Ectodermal cell (in vitro differentiated cells): Measurements from ENCODE around the gene ENTR1.

Experiments used
- H3K27ac ChIP-seq: 2 replicates; pipeline ENCODE4 v1.7.0; 2013; ENCODE audit warnings: mild to moderate bottlenecking, low read depth, low read length; ENCODE audit not compliant: insufficient read depth, poor library complexity, severe bottlenecking
- H3K27me3 ChIP-seq: 2 replicates; pipeline ENCODE4 v1.7.0; 2013; ENCODE audit warnings: mild to moderate bottlenecking, low read length; ENCODE audit not compliant: insufficient read depth, control insufficient read depth, poor library complexity, severe bottlenecking
- H3K36me3 ChIP-seq: one replicate; pipeline ENCODE4 v1.7.0; 2013; ENCODE audit warnings: low read length; ENCODE audit not compliant: control insufficient read depth, insufficient read depth
- H3K4me1 ChIP-seq: one replicate; pipeline ENCODE4 v1.7.0; 2013; ENCODE audit warnings: low read length; ENCODE audit not compliant: control insufficient read depth, insufficient read depth
- H3K4me3 ChIP-seq: 2 replicates; pipeline ENCODE4 v1.7.0; 2013; ENCODE audit warnings: low read depth, low read length, control low read depth; ENCODE audit not compliant: insufficient read depth
- H3K9me3 ChIP-seq: 2 replicates; pipeline ENCODE4 v1.7.0; 2013; ENCODE audit warnings: mild to moderate bottlenecking, low read length, moderate library complexity; ENCODE audit not compliant: control insufficient read depth
- WGBS, 2 experiments: methylation state at CpG; one replicate each; pipeline ENCODE4 v1.1.7; 2013; ENCODE audit warnings: missing lambda C conversion rate in 2 of 2; 5-methylcytosine and 5-hydroxymethylcytosine counted together

Gene ENTR1

GRCh38 chr9:136404801-136405136 is 5.6 kb downstream of the ENTR1 start:
- Histone ChIP-seq H3K4me1 (peaks cover 5% of the 10 kb centered on the region), H3K36me3 (peaks cover 23% of the 10 kb centered on the region), H3K27me3 (no peaks in the 10 kb centered on the region), H3K27ac (no peak overlapping the region), H3K9me3 (no peaks in the 10 kb centered on the region), H3K4me3 (no peak overlapping the region)
- WGBS, 2 experiments = 94 to 95% methylated on average over 14 of the region's 14 CpGs

GRCh38 chr9:136403915-136404800 is 6.3 kb downstream of the ENTR1 start:
- peaks cover 23% of the 10 kb centered on the region for H3K36me3 ChIP-seq

GRCh38 chr9:136403538-136403914 is 6.9 kb downstream of the ENTR1 start:
- Histone ChIP-seq H3K4me1 (no peaks in the 10 kb centered on the region), H3K4me3 (no peak overlapping the region), H3K27me3 (no peaks in the 10 kb centered on the region), H3K9me3 (no peaks in the 10 kb centered on the region), H3K36me3 (peaks cover 23% of the 10 kb centered on the region), H3K27ac (no peak overlapping the region)
- 93 to 97% methylated on average over 5 of the region's 5 CpGs for WGBS, 2 experiments

More at GRCh38 chr9:136403915-136404800, 6.3 kb downstream of the ENTR1 start:
- Histone ChIP-seq H3K4me1 (no peaks in the 10 kb centered on the region), H3K9me3 (no peaks in the 10 kb centered on the region), H3K27me3 (no peaks in the 10 kb centered on the region), H3K4me3 (no peak overlapping the region), H3K27ac (no peak overlapping the region)
- 95 to 96% methylated on average over 32 of the region's 32 CpGs for WGBS, 2 experiments

GRCh38 chr9:136402067-136402466 is 8.3 kb downstream of the ENTR1 start:
- WGBS, 2 experiments = 93 to 94% methylated on average over 13 of the region's 13 CpGs
- H3K4me3 ChIP-seq = no peak overlapping the region
- peaks cover 21% of the 10 kb centered on the region for H3K36me3 ChIP-seq
- no peaks in the 10 kb centered on the region for H3K4me1 ChIP-seq
- H3K9me3 ChIP-seq = no peaks in the 10 kb centered on the region
- peak overlapping the region; percentile 8 for H3K27ac ChIP-seq
- H3K27me3 ChIP-seq = no peaks in the 10 kb centered on the region

GRCh38 chr9:136401173-136401922 is 9.1 kb downstream of the ENTR1 start:
- no peak overlapping the region for H3K4me3 ChIP-seq
- no peak overlapping the region for H3K27ac ChIP-seq
- no peaks in the 10 kb centered on the region for H3K27me3 ChIP-seq
- peaks cover 17% of the 10 kb centered on the region for H3K36me3 ChIP-seq
- no peaks in the 10 kb centered on the region for H3K9me3 ChIP-seq
- WGBS, 2 experiments = 93 to 96% methylated on average over 18 of the region's 18 CpGs
- H3K4me1 ChIP-seq = no peaks in the 10 kb centered on the region

GRCh38 chr9:136400038-136400834 is 10.2 kb downstream of the ENTR1 start, which contains the start of gene SNAPC4:
Gene SNAPC4, minus strand, starts transcription at chr9:136400170. Its CDS starts 1,742 bp downstream, at chr9:136398428.
- no peaks in the 10 kb centered on the region for H3K4me1 ChIP-seq
- H3K27me3 ChIP-seq = no peaks in the 10 kb centered on the region
- peak within 1 kb of the TSS; percentile 84 for H3K4me3 ChIP-seq
- peaks cover 29% of the 10 kb centered on the region for H3K36me3 ChIP-seq
- H3K9me3 ChIP-seq = no peaks in the 10 kb centered on the region
- no peak within 1 kb of the TSS for H3K27ac ChIP-seq
- 16 to 17% methylated on average over 71 of the region's 71 CpGs for WGBS, 2 experiments

GRCh38 chr9:136399176-136400037 is 11.0 kb downstream of the ENTR1 start:
- Histone ChIP-seq H3K4me3 (peak overlapping the region; percentile 84), H3K9me3 (no peaks in the 10 kb centered on the region), H3K36me3 (peaks cover 31% of the 10 kb centered on the region), H3K4me1 (no peaks in the 10 kb centered on the region), H3K27me3 (no peaks in the 10 kb centered on the region), H3K27ac (no peak overlapping the region)
- WGBS, 2 experiments = 3 to 6% methylated on average over 67 of the region's 67 CpGs

GRCh38 chr9:136398286-136398685 is 12.1 kb downstream of the ENTR1 start:
- no peaks in the 10 kb centered on the region for H3K4me1 ChIP-seq
- H3K9me3 ChIP-seq = no peaks in the 10 kb centered on the region
- no peak overlapping the region for H3K4me3 ChIP-seq
- no peaks in the 10 kb centered on the region for H3K27me3 ChIP-seq
- H3K27ac ChIP-seq = no peak overlapping the region
- WGBS, 2 experiments = 95 to 96% methylated on average over 12 of the region's 12 CpGs
- H3K36me3 ChIP-seq = peaks cover 27% of the 10 kb centered on the region

GRCh38 chr9:136397643-136398042 is 12.8 kb downstream of the ENTR1 start:
- H3K4me3 ChIP-seq = no peak overlapping the region
- H3K27ac ChIP-seq = no peak overlapping the region
- H3K9me3 ChIP-seq = no peaks in the 10 kb centered on the region
- peaks cover 27% of the 10 kb centered on the region for H3K36me3 ChIP-seq
- no peaks in the 10 kb centered on the region for H3K4me1 ChIP-seq
- WGBS, 2 experiments = 91 to 95% methylated on average over 6 of the region's 6 CpGs
- H3K27me3 ChIP-seq = no peaks in the 10 kb centered on the region
